HG03066 (cell line): Measurements from ENCODE around the gene CLHC1.
"Not testable (repeated sequence)": the region's sequence is repeated elsewhere in the genome, so short reads cannot be mapped to it uniquely, and the experiment has no call there.

Source experiments
- ATAC-seq: cut with Tn5 transposase; IDR thresholded peaks from one replicate; pipeline ENCODE4 v1.9.1; 2021; ENCODE audit warnings: low read depth; ENCODE audit not compliant: unreplicated experiment

The CLHC1 gene

DNA sequence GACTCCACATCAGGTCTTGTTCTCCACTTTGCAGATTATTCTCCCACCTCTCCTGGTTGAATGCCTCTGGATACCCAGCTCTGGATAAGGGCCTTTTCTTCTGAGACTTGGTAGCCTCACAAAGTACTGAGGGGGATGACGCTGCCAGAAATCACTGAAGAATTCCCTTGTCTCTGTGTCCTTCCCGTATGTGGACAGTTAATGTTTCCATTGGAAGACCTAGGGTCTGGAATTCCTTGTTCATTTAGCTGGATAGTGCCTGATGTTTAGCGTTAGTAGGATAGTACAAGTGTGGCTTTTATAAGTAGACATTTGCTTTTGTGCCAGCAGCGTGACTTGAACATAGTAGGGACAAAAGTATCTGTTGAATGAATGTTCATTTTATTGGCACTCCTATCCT, 76.9 kb downstream of the CLHC1 start:
- ATAC-seq: no peak

DNA sequence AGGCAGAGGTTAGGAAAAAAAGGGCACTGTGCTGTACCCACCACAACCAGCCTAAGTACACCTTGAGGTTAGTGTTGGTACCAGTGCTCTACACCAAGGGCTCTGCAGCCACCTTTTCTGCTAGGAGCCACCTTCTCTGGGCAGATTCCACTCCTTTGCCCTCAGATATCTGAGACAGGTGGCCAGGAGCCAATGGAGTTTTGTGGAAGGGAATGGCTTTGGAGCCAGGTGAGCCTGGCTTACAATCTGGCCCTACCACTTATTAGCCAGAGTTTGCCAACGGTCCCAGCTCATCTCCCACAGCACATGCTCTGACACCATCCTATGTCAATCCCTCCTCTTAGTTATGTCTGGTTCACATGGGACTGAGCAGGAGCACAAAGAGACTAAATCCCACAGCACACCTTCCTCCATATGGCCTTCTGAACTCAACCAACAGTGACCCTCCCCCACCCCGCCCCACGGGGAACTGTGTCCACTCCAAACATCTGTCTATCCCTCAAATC, 77.5 kb downstream of the CLHC1 start:
- no peak for ATAC-seq

DNA sequence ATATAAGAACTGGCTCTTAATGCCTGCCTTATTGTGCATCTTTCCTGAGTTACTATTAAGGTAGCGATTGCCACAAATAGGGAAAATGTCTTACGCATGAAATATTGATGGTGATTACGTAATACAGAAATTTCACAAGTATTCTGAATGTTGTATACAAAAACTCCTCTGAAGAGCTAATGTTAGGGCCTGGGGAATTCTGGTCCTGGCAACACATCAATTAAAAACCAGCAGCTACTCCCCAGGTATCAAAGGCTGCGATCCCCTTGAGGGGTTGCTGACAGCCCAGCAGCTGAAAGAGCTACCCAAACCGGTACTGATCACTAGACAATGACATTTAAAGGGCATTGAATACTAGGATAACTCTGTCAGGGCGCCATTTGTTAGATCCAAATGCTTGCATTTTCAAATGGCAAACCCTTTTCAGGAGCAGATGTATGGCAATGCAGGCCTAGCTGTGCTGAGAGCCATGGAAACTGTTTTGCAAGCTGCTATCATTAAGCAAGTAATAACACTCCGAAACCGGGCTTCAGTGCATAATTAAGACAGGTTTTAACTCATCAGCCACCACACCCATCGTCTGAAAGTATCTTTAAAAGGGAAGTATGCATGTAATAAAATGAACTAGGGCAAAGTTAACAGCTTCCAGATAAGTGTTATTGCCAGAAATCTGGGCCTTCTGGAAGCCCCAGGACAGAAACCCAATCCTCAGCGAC, 78.4 kb downstream of the CLHC1 start:
- ATAC-seq: no peak

- no peak for ATAC-seq
Measured at GRCh38 chr2:55152475-55153412, 79.3 kb downstream of the CLHC1 start.

DNA sequence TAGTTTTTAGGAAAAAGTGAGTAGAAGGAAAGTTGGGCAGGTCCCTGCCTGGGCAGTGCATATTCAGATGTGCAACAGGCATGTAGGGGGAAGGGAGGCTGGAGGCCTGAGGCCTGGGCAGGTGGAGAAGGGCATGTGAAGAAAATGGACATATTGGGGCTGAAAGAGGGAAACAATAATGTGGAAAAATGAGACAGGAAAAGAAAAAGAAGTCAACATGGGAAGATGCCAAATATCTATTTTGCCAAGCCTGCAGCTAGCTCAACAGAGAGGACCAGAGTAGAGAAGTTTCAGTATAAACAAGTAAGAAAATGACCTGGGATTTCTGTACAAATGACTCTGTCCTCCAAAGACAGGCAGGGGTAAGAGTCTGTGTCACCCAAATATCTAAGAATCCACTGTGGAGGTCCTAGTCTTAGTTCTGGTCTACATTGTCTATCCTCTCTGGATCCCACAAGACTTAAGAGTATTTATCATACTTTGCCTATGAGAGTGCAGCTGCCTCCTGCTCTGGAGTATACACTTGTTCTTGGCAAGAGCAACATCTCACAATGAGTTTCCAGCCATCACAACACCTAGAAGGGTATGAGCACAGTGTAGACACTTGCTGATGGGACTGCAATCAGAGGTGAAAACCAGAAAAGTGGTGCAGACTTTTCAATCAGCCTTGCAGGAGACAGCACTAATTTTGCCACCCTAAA, 80.2 kb downstream of the CLHC1 start:
- no peak for ATAC-seq

DNA sequence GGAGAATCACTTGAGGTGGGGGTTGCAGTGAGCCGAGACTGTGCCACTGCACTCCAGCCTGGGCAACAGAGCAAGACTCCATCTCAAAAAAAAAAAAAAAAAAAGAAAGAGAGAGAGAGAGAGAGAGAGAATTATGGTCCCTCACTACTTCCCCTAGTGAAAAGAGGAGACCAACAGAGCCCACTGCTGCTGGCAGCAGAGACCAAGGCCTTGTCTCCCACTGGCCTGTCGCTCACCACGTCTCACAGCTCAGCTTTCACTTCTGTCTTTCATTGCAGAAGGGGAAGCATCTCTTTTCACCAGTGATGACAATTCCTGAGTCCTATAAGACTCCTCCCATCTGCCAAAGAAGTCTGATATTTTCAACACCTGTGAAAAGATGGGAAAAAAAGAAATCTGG, 81.3 kb downstream of the CLHC1 start:
- ATAC-seq: peak; percentile 77

DNA sequence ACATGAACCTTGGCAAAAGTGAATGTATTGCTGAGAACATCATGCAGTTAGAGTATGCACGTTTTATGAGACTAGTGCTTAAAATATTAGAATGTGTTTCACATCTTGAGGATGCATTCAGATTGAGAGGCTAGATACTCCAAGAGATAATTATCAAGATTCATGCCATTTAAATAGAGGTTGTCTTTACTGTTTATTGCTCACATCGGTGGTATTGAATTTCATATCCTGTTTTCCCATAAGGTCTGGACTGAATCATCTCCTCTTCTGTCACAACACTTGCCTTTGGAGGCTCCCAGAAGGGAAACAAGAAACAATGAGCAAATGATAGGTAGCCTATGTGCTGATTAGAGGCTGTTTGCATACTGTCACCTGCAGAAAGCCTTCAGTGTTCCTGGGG, 83.8 kb downstream of the CLHC1 start:
- no peak for ATAC-seq

DNA sequence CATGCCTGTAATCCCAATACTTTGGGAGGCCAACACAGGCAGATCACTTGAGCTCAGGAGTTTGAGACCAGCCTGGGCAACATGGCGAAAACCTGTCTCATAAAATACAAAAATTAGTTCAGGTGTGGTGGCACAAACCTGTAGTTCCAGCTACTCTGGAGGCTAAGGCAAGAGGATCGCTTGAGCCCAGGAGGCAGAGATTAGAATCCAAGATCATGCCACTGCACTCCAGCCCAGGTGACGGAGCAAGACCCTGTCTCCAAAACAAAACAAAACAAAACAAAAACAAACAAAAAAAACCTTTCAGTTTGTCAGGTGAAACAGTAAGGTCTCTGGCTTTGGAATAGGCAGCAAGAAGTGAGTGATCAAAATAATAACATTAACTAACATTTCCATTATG, 84.6 kb downstream of the CLHC1 start:
- no peak for ATAC-seq

DNA sequence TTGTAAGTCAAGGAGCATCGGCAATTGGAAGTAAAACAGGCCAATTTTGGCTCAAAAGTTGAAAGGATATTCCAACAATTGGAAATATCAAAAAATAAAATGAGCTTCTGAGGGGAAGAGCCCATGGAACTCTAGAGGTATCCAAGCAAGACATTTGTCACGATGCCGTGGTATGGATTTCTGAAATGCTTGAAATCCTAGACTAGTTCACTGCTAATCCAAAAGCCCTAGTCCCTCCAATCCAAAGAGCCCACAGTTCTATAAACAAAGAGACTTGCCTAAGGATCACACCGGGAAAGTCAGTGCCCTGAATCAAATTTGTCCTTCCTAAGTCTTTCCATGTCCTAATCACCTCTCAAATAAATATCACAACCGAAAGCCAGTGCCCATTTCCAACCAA, 85.1 kb downstream of the CLHC1 start:
- ATAC-seq: no peak

DNA sequence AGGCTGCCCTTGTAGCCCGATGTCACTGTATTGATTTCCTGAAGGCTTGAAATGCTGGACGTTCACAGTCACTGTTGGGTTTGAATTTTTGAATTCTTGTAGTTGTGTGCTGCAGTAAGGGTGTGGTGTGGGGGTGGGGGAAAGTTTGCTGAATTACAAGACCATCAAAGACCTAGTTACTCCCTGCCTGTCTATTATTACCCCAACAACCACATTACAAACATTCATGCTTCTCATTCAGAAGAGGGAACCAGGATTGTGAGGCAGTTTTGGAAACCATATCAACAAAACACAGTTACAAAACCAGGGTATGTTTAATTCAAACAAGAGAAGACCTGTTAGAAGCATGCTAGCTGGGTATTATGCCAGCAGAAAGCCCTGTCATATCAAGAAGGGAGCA, 85.8 kb downstream of the CLHC1 start:
- ATAC-seq: no peak

- no peak for ATAC-seq
Measured at GRCh38 chr2:55144922-55145820, 86.9 kb downstream of the CLHC1 start.

GRCh38 chr2:55143706-55144105, 88.4 kb downstream of the CLHC1 start:
- not testable (repeated sequence) for ATAC-seq

DNA sequence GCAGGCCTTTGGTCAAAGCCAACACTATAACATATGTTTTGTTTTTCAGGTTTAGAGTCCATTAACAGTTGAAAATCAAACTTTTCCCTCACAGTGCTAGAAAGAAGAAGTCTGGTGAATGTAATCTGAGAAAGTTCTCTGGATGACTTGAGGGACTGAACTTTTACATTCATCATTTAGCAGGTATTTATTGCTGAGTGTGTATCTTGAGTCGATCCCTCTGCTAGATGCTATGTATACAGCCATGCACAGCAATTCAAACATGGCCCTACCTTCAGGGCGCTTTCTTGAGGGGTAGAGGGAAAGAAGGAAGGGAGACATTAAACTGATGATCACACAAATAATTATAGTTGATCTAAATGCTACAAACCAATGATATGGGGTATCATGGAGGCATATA, 89.6 kb downstream of the CLHC1 start:
- no peak for ATAC-seq

DNA sequence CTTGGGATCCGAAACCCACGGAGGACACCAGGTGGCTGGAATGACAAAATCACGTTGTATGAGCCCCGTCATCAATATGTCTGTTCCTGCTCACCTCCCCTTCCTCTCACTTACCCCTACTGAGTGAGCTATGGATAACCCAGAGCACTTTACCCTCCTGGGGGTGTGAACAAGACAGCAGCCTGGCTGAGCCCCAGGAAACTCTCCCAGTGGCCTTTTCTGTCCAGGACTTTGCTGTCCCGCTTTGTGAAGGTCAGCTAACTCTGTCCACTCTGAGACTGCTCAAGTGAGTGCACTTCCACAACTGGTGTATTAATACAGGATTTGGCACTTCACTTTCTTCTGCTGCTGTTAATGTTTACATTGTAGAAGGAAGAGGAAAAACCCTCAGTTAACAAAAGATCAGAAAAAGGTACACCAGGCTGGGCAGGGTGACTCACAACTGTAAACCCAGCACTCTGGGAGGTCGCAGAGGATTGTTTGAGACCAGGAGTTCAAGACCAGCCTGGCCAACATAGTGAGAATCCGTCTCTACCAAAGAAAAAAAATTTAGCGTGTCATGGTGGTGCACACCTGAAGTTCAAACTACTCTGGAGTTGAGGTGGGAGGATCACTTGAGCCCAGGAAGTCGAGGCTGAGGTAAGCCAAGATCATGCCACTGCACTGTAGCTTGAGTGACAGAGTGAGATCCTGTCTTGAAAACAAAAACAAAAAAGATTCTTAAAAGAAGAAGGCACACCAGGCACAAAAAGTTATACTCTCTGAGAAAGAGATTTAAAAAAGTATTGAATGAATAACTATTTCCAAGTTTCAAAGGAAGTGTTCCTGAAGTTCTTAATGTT, 90.3 kb downstream of the CLHC1 start:
- ATAC-seq: no peak

- no peak for ATAC-seq
Measured at GRCh38 chr2:55140316-55141219, 91.5 kb downstream of the CLHC1 start.

GRCh38 chr2:55139305-55139704, 92.8 kb downstream of the CLHC1 start:
- ATAC-seq: no peak

DNA sequence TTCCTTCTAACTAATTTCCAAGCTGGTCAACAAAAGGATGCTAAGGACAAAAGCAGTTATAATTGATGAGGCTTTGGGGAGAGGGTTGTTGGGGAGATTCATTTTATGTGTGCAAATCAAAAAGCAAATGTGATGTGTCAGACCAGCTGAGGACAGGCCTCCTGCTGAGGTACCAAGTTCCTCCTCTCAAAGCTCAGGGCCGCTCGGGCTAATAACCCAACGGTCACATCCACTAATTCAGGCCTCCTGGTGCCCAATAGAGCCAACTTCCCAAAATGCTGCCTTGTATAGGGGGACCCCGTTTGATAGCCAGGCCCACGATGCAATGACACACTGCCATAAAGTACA, 93.2 kb downstream of the CLHC1 start:
- ATAC-seq: no peak
